Measurements from ENCODE around the gene CP.

DNA sequence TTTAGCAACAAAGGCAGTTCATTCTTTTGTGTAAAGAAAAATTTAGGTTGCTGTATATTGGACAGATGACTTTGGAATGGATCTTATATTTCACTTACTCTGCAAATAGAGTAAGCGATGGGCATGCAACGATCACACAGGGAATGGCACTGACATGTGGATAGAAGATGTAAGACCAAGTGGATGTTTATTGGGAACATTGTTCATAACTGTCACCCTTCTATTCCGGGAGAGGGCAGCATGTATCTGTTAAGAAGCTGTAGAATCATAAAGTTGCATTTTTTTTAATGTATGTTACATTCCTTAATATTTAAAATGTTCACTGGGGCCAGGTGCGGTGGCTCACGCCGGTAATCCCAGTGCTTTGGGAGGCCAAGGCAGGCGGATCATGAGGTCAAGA is 51.0 kb downstream of the CP start:
- TF ChIP-seq, protein P1, sequence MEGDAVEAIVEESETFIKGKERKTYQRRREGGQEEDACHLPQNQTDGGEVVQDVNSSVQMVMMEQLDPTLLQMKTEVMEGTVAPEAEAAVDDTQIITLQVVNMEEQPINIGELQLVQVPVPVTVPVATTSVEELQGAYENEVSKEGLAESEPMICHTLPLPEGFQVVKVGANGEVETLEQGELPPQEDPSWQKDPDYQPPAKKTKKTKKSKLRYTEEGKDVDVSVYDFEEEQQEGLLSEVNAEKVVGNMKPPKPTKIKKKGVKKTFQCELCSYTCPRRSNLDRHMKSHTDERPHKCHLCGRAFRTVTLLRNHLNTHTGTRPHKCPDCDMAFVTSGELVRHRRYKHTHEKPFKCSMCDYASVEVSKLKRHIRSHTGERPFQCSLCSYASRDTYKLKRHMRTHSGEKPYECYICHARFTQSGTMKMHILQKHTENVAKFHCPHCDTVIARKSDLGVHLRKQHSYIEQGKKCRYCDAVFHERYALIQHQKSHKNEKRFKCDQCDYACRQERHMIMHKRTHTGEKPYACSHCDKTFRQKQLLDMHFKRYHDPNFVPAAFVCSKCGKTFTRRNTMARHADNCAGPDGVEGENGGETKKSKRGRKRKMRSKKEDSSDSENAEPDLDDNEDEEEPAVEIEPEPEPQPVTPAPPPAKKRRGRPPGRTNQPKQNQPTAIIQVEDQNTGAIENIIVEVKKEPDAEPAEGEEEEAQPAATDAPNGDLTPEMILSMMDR (IDR thresholded peaks at IDR 0.05 in 4 of 5, conservative IDR thresholded peaks at IDR 0.05 in 1 of 5) = no peak
- TF ChIP-seq POLR2A (IDR thresholded peaks at IDR 0.05) = no peak
